DMS79 (cell line): ENCODE measurements around the gene FAM24B.

Source experiments
- DNase-seq: peaks from one replicate; lab custom pipeline; 2025; lab: John Stamatoyannopoulos, UW

Gene FAM24B

DNA sequence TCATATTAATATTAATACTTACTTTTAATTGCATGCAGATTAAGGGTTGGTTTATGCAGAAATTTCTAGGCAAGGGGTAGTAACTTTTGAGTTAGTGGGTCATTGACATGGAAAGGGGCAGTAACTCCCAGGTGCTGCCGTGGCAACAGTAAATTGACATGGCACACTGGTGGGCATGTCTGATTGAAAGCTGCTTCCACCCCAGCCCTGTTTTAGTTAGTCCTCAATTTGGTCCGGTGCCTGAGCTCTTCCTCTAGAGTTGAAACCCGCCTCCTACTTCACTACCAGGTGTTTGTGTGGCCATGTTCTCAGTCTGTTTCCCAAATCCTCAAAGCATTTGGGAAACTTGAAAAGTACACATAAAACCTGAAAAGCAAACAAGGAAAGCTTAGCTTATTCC, 52.1 kb downstream of the FAM24B start:
- DNase-seq, result no peak

DNA sequence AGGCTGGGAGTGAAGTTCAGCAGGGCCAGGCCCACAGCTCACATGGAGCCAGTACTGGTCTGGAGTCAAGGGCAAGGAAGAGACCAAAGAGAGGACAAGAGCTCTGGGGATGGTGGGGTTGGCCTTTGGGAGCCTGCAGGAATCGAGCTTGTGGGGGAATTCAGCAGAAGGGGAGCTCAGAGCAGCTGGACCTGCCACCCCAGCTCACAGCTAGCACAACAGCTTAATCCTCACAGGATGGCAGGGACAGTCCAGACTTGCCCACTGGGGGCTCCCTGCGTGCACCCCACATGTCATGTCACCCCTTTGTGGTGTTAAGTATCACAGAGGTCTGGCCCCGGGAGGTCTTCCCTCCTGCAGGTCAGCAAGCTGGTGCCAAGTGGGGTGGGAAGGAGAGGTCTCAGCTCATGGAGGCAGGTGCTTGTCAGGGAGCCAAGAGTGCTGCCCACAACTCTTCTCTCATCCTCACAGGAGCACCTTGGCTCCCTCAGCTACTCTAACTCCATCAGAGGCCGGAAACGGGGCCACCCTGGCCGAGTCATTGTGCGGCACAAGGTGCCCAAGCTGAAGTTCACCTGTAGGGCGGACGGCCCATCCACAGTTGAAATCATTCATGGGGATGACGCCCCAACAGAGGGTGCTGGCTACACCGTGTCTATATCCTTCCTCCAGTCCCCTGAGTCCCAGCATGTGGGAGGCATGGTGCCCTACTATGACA, 56.2 kb downstream of the FAM24B start:
- DNase-seq, result no peak

DNA sequence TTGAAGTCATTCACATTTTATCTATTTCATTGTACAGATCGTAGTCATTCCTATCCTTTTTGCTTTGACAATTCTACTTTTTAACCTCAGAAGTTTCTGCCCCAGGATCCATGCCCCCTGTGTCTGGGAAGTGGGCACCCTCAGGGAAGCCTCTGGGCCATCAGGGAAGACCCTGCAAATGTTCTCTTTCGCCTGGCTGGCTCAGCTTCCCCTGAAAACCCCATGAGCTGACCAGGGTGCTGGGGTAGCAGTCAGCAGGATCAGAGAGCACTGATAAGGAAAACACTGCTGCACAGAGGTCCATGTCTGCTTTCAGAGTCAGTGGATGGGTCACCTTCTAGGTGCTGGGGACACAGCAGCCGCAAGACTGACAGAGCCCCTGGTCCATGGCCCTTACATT, 57.6 kb downstream of the FAM24B start:
- DNase-seq, result no peak

DNA sequence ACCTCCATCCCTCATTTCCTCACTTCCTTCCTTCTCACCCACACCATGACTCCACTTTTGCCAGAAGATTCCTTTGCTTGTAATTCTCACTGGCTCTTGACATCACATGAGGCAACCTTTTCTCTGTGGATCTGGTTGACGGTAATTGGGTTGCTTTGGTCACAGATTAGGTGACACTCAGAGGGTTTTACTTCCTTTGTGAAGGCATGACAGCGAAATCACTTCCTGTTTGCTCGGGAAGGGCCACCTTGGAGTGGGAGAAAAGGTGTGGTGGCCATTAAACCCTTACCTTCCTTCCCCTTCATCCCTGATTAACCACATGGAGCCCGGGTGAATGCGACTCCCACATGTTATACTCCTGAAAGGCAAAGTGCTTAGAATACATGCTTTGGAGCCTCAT, 63.9 kb downstream of the FAM24B start:
- DNase-seq, result no peak

DNA sequence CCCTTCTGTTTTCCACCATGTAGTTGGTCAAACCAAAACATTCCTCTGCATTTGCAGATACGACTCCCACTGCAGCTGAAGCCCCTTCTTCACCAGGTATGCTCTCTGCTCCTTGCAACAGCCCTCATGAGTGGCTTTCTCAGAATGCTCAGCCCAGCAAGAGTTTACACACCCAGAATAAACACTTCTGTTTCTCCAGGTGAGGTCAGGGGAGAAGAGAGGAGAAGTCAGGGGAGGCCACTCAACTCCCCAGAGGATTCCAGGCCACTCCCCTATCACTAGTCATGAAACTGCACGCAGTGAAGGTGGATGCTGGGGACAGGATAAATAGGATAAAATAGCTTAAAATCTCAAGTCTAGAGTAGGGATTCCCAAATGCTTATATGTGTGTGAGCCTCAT, 64.9 kb downstream of the FAM24B start:
- DNase-seq, result no peak

DNA sequence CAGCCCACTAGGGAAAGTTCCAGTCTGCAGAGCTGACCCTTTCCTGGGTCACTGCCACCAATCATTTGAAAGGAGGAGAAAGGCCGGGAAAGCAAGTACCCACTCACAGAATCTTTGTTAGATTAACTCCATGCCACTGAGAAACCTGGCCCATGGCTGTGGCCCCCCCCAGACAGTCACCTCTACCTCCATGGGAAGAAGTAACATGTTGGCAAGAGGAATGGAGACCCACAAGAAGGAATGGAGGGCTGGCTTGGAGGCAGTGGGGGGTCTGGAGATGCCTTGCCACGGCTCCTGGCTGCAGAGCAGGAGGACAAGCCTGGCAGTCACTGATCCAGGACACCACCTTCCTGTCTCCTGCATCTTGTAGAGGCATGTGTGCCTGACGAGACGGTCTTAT, 66.6 kb downstream of the FAM24B start:
- DNase-seq, result no peak

DNA sequence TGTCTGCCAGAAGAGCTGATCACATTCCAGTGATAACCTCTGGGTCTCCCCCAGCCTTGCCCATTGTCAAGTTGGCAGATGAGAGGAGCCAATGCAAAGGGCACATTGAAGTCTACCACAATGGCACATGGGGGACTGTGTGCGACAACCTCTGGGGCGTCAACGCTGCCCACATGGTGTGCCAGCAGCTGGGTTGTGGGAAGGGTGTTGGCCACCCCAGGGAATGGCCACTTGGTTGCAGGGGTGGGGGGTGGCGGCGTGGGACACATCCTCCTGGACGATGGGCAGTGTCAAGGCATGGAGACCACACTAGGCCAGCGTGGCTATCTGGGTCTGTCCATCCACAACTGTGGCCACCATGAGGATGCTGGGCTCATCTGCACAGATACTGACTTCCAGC, 77.1 kb downstream of the FAM24B start:
- DNase-seq, result no peak
